Measurements from ENCODE around the gene PRDM7. TPM values are rescaled to one million over a fixed set of nuclear protein-coding genes. Genes with fewer than 3 reads are reported as not detected.

PRDM7 gene
- polyA plus RNA-seq, 2 donors: not detected

DNA sequence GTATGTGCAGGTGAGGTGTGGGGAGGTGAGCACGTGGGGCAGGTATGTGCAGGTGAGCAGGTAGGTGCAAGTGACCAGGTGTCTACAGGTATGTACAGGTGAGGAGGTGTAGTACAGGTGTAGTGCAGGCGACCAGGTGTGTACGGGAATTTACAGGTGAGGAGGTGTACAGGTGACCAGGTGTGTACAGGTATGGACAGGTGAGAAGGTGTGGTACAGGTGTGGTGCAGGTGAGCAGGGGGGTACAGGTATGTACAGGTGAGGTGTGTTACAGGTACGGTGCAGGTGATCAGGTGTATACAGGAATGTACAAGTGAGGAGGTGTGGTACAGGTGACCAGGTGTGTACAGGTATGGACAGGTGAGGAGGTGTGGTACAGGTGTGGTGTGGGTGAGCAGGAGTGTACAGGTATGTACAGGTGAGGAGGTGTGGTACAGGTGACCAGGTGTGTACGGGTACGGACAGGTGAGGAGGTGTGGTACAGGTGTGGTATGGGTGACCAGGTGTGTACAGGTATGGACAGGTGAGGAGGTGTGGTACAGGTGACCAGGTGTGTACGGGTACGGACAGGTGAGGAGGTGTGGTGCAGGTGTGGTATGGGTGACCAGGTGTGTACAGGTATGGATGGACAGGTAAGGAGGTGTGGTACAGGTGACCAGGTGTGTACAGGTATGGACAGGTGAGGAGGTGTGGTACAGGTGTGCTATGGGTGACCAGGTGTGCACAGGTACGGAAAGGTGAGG is 45.0 kb downstream of the PRDM7 start:
- H3K9me3 ChIP-seq (ENCODE audit: control insufficient read depth in 2 of 2, insufficient read depth in 1 of 2, low read depth in 1 of 2, low read length in 1 of 2): peaks cover 0 to 10% of the 10 kb centered on the region in 2 donors
- H3K4me3 ChIP-seq (ENCODE audit: low read depth in 1 of 2, low read length in 2 of 2): no peak overlapping the region
- H3K4me1 ChIP-seq (ENCODE audit: control insufficient read depth in 2 of 2, insufficient read depth in 2 of 2, low read length in 1 of 2): peaks cover 0 to 7% of the 10 kb centered on the region in 2 donors
- H3K27me3 ChIP-seq (ENCODE audit: control insufficient read depth in 1 of 2, insufficient read depth in 2 of 2, low read length in 2 of 2): no peaks in the 10 kb centered on the region
- peak overlapping the region in 1 of 2 donors; percentile 47 for H3K27ac ChIP-seq (ENCODE audit: low read depth in 2 of 2, low read length in 1 of 2)
- H3K36me3 ChIP-seq (ENCODE audit: control insufficient read depth in 2 of 2, insufficient read depth in 2 of 2, low read length in 1 of 2): peaks cover 0 to 38% of the 10 kb centered on the region in 2 donors
- WGBS, 2 donors: 60 to 73% methylated on average over 9 of the region's 9 CpGs

DNA sequence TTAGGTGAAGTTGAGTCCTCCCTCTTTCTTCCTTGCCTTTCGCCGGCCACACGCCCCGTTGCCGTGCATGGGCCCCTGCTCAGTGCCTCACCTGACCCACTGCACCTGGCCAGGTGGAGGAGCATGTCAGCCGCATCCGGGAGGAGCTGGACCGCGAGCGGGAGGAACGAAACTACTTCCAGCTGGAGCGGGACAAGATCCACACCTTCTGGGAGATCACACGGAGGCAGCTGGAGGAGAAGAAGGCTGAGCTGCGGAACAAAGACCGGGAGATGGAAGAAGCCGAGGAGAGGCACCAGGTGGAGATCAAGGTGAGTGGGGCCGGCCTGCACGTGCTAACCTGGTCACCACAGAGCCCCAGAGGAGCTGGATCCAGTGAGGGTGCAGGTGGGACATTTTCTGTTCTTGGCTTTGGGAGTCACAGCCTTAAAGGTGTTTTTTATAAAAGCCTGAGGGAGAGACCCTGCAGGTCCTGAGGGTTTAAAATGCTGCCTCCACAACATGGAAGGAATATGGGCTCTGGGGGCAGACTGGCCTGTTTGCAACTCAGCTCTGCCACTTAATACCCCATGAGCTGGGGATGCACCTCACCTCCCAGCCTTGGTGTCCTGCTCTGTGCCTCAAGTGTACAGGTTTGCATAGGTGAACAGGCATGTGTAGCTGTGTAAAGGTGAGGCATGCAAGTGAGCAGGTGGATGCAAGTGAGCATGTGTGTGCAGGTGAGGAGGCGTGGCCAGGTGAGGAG is 45.8 kb downstream of the PRDM7 start:
- no peaks in the 10 kb centered on the region for H3K27me3 ChIP-seq (ENCODE audit: control insufficient read depth in 1 of 2, insufficient read depth in 2 of 2, low read length in 2 of 2)
- H3K4me3 ChIP-seq (ENCODE audit: low read depth in 1 of 2, low read length in 2 of 2): no peak overlapping the region
- 90 to 94% methylated on average over 19 of the region's 19 CpGs for WGBS, 2 donors
- peaks cover 0 to 10% of the 10 kb centered on the region in 2 donors for H3K9me3 ChIP-seq (ENCODE audit: control insufficient read depth in 2 of 2, insufficient read depth in 1 of 2, low read depth in 1 of 2, low read length in 1 of 2)
- H3K36me3 ChIP-seq (ENCODE audit: control insufficient read depth in 2 of 2, insufficient read depth in 2 of 2, low read length in 1 of 2): peaks cover 0 to 30% of the 10 kb centered on the region in 2 donors
- H3K4me1 ChIP-seq (ENCODE audit: control insufficient read depth in 2 of 2, insufficient read depth in 2 of 2, low read length in 1 of 2): peaks cover 0 to 7% of the 10 kb centered on the region in 2 donors
- H3K27ac ChIP-seq (ENCODE audit: low read depth in 2 of 2, low read length in 1 of 2): no peak overlapping the region

DNA sequence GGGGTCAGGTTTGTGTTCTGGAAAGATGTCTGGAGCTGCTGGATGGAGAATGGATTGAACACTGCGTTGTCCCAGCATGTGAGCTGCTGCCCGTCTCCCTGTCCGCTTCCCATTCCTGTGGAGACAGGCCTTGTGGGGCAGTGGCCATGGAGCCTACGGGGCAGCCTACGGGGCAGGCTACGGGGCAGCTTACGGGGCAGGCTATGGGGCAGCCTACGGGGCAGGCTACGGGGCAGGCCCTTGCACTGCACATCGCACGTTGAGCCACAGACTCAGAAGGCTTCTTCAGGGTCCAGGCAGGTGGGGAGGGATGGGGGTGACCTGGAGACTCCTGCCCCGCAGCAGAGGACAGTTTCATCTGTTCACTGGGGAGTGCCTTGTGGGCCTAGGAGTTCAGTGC is 48.1 kb downstream of the PRDM7 start:
- peaks cover 0 to 10% of the 10 kb centered on the region in 2 donors for H3K9me3 ChIP-seq (ENCODE audit: control insufficient read depth in 2 of 2, insufficient read depth in 1 of 2, low read depth in 1 of 2, low read length in 1 of 2)
- no peak overlapping the region for H3K4me3 ChIP-seq (ENCODE audit: low read depth in 1 of 2, low read length in 2 of 2)
- peaks cover 0 to 7% of the 10 kb centered on the region in 2 donors for H3K4me1 ChIP-seq (ENCODE audit: control insufficient read depth in 2 of 2, insufficient read depth in 2 of 2, low read length in 1 of 2)
- H3K27me3 ChIP-seq (ENCODE audit: control insufficient read depth in 1 of 2, insufficient read depth in 2 of 2, low read length in 2 of 2): no peaks in the 10 kb centered on the region
- H3K27ac ChIP-seq (ENCODE audit: low read depth in 2 of 2, low read length in 1 of 2): no peak overlapping the region
- WGBS, 2 donors: 92 to 95% methylated on average over 12 of the region's 12 CpGs
- H3K36me3 ChIP-seq (ENCODE audit: control insufficient read depth in 2 of 2, insufficient read depth in 2 of 2, low read length in 1 of 2): peaks cover 0 to 19% of the 10 kb centered on the region in 2 donors

DNA sequence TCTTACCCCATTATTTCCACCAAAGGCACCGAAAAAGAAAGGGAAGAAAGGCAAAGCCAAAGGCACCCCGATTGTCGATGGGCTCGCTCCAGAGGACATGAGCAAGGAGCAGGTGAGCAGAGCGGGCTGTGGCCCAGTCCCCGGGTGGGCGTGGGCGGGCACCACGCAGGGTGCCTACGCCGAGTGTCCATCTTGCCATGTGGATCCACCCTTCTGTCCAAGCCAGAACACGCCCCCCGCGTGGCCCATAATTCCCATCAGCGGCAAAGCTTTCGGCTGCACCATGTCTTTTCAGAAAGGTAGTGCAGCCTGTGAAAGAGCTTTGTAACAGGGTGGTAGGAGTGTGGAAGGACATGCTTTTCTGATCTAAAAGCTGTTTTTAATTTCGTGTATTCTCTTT is 49.5 kb downstream of the PRDM7 start:
- Histone ChIP-seq H3K27me3 (ENCODE audit: control insufficient read depth in 1 of 2, insufficient read depth in 2 of 2, low read length in 2 of 2) (no peaks in the 10 kb centered on the region), H3K27ac (ENCODE audit: low read depth in 2 of 2, low read length in 1 of 2) (no peak overlapping the region), H3K9me3 (ENCODE audit: control insufficient read depth in 2 of 2, insufficient read depth in 1 of 2, low read depth in 1 of 2, low read length in 1 of 2) (peaks cover 0 to 10% of the 10 kb centered on the region in 2 donors), H3K36me3 (ENCODE audit: control insufficient read depth in 2 of 2, insufficient read depth in 2 of 2, low read length in 1 of 2) (peaks cover 0 to 17% of the 10 kb centered on the region in 2 donors), H3K4me3 (ENCODE audit: low read depth in 1 of 2, low read length in 2 of 2) (no peak overlapping the region), H3K4me1 (ENCODE audit: control insufficient read depth in 2 of 2, insufficient read depth in 2 of 2, low read length in 1 of 2) (peaks cover 0 to 7% of the 10 kb centered on the region in 2 donors)
- 90 to 95% methylated on average over 17 of the region's 17 CpGs for WGBS, 2 donors

DNA sequence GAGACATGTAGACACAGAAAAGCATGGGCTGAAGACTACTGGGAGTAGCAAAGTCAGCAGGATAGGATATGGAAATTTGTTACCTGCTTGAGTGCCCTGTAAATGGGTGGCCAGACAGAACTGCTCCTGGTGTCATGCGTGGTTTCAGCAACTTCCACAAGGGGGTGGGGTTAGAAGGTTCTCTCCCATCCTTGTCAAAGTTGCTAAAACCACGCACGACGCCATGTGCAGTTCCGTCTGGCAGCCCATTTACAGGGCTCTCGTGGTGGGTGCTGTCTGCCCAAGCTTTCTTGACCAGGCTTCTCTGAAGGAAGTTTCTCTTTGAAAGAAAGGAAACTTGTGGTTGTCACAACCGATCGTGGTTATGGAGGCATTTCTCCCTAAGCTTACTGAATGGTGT is 51.0 kb downstream of the PRDM7 start:
- Histone ChIP-seq H3K4me3 (ENCODE audit: low read depth in 1 of 2, low read length in 2 of 2) (no peak overlapping the region), H3K36me3 (ENCODE audit: control insufficient read depth in 2 of 2, insufficient read depth in 2 of 2, low read length in 1 of 2) (peaks cover 0 to 7% of the 10 kb centered on the region in 2 donors), H3K27ac (ENCODE audit: low read depth in 2 of 2, low read length in 1 of 2) (no peak overlapping the region), H3K9me3 (ENCODE audit: control insufficient read depth in 2 of 2, insufficient read depth in 1 of 2, low read depth in 1 of 2, low read length in 1 of 2) (no peaks in the 10 kb centered on the region), H3K4me1 (ENCODE audit: control insufficient read depth in 2 of 2, insufficient read depth in 2 of 2, low read length in 1 of 2) (no peaks in the 10 kb centered on the region), H3K27me3 (ENCODE audit: control insufficient read depth in 1 of 2, insufficient read depth in 2 of 2, low read length in 2 of 2) (no peaks in the 10 kb centered on the region)
- WGBS, 2 donors: 70 to 75% methylated on average over 8 of the region's 8 CpGs

DNA sequence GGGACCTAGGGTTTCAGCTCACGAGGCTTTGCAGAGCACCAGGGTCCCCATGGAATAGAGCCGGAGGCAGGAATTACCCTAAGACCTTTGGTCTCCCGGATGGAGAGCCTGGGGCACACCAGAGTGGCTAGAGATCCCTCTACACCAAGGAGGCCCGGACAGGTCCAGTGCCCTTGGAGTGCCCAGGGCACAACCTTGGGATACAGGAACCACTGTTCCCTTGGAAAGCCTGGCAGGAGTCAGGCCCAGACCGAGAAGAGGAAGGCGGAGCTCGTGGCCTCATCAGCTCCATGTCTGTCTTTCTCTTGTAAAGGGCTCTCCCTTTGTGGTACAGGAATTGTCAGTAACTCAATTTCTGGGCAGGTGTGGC is 54.1 kb downstream of the PRDM7 start:
- H3K27ac ChIP-seq (ENCODE audit: low read depth in 2 of 2, low read length in 1 of 2): peak overlapping the region in 1 of 2 donors; percentile 50
- peaks cover 0 to 3% of the 10 kb centered on the region in 2 donors for H3K36me3 ChIP-seq (ENCODE audit: control insufficient read depth in 2 of 2, insufficient read depth in 2 of 2, low read length in 1 of 2)
- H3K27me3 ChIP-seq (ENCODE audit: control insufficient read depth in 1 of 2, insufficient read depth in 2 of 2, low read length in 2 of 2): no peaks in the 10 kb centered on the region
- H3K9me3 ChIP-seq (ENCODE audit: control insufficient read depth in 2 of 2, insufficient read depth in 1 of 2, low read depth in 1 of 2, low read length in 1 of 2): no peaks in the 10 kb centered on the region
- WGBS, 2 donors: 32 to 33% methylated on average over 7 of the region's 7 CpGs
- H3K4me1 ChIP-seq (ENCODE audit: control insufficient read depth in 2 of 2, insufficient read depth in 2 of 2, low read length in 1 of 2): peaks cover 0 to 3% of the 10 kb centered on the region in 2 donors
- H3K4me3 ChIP-seq (ENCODE audit: low read depth in 1 of 2, low read length in 2 of 2): peak overlapping the region; percentile 65 to 80

DNA sequence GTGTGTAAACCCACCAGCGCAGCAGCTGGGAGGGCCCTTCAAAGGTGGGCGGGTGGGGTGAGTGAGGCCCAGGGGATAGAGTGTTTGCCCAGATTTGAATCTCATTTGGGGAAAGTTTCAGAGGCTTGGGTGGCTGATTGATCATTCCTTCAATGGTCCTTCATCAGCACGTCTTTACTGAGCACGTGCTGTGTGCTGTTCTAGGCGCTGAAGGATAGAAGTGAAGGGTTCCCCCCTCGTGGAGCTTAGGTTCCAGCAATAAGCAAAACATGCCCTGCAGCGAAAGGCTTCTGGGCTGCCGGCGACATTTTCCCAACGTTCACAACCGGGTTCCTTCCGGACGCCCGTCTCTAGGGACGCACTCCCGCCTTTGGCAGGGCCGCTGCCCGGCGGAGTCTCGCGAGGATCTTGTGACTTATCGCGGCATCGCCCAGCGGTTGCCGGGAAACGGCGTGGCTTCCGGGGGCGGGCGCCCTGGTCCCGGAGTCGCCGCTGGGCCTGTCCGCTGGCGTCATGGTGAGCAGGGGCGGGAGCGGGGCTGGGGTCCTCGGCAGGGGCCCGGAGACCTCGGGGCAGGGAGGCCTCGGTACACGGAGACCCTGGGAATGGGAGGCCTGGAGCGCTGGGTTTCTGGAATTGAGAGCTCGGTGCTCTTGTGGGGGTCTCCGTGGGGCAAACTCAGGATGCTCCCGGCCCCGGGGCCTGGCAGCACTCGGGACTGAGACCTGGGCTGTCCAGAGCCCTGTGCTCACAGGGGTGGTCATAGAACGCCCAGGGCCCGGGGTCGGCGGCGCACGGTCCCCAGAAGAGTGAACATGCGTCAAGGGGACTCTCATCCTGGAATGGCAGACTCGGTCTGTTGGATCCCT is 54.7 kb downstream of the PRDM7 start:
- no peaks in the 10 kb centered on the region for H3K27me3 ChIP-seq (ENCODE audit: control insufficient read depth in 1 of 2, insufficient read depth in 2 of 2, low read length in 2 of 2)
- H3K36me3 ChIP-seq (ENCODE audit: control insufficient read depth in 2 of 2, insufficient read depth in 2 of 2, low read length in 1 of 2): no peaks in the 10 kb centered on the region
- peak overlapping the region; percentile 65 to 80 for H3K4me3 ChIP-seq (ENCODE audit: low read depth in 1 of 2, low read length in 2 of 2)
- H3K9me3 ChIP-seq (ENCODE audit: control insufficient read depth in 2 of 2, insufficient read depth in 1 of 2, low read depth in 1 of 2, low read length in 1 of 2): no peaks in the 10 kb centered on the region
- peak overlapping the region; percentile 26 to 50 for H3K27ac ChIP-seq (ENCODE audit: low read depth in 2 of 2, low read length in 1 of 2)
- peaks cover 0 to 3% of the 10 kb centered on the region in 2 donors for H3K4me1 ChIP-seq (ENCODE audit: control insufficient read depth in 2 of 2, insufficient read depth in 2 of 2, low read length in 1 of 2)
- 5% methylated on average over 57 of the region's 57 CpGs for WGBS, 2 donors

DNA sequence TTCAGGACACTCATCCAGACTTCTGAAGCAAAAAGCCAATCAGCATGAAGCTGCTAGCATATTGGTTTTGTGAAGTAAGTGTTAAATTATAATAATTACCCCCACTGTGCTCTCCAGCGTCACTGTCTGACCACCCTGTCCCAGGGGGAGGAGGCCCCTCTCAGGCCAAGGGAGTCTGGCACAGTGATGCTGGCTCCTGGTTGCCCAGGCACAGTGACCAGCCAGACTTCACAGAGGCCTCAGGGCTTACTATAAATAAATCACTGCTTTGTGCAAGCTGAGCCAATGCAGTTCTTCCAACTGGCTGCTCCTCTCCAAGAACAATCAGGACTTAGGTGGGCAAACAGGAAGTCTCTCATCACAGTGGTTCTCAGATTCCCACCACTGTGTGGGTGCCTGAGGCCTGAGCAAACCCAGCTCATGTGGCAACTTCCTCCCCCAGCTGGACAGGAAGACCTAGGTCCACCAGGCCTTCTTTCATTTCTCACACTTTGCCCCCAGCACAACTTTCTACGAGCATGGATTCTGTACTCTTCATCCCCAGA is 56.2 kb downstream of the PRDM7 start:
- 88 to 90% methylated on average over 2 of the region's 2 CpGs for WGBS, 2 donors
- H3K36me3 ChIP-seq (ENCODE audit: control insufficient read depth in 2 of 2, insufficient read depth in 2 of 2, low read length in 1 of 2): no peaks in the 10 kb centered on the region
- peaks cover 0 to 3% of the 10 kb centered on the region in 2 donors for H3K4me1 ChIP-seq (ENCODE audit: control insufficient read depth in 2 of 2, insufficient read depth in 2 of 2, low read length in 1 of 2)
- H3K9me3 ChIP-seq (ENCODE audit: control insufficient read depth in 2 of 2, insufficient read depth in 1 of 2, low read depth in 1 of 2, low read length in 1 of 2): no peaks in the 10 kb centered on the region
- H3K4me3 ChIP-seq (ENCODE audit: low read depth in 1 of 2, low read length in 2 of 2): no peak overlapping the region
- no peaks in the 10 kb centered on the region for H3K27me3 ChIP-seq (ENCODE audit: control insufficient read depth in 1 of 2, insufficient read depth in 2 of 2, low read length in 2 of 2)
- no peak overlapping the region for H3K27ac ChIP-seq (ENCODE audit: low read depth in 2 of 2, low read length in 1 of 2)

DNA sequence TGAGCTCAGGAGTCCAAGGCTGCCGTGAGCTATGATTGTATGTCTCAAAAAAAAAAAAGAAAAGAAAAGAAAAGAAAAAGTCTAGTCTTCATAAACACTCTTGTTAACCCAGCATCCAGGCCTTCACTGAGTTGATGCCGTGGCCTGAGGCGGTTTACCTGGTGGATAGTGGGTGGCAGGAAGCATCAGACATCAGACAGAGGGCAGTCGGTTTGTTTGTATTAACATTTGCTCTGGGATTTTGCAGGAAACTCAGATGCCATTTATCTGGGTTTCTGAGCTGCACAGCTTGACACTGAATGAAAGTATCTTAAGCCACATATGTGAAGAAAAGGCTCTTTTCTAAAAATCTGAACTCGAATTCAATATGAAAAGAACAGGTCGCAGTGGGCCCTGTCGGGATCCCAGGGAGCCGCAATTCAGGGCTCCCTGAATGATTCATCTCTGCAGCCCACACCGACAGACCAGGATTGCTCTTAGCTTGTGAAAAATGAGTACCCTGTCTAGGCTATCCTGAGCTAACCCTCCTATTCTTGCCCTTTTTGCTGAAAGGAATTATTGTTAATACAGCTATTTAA is 56.8 kb downstream of the PRDM7 start:
- peak overlapping the region in 1 of 2 donors; percentile 74 for H3K4me3 ChIP-seq (ENCODE audit: low read depth in 1 of 2, low read length in 2 of 2)
- 76 to 80% methylated on average over 9 of the region's 9 CpGs for WGBS, 2 donors
- no peak overlapping the region for H3K27ac ChIP-seq (ENCODE audit: low read depth in 2 of 2, low read length in 1 of 2)

More for the DNA sequence above, 56.8 kb downstream of the PRDM7 start:
- H3K4me1 ChIP-seq (ENCODE audit: control insufficient read depth in 2 of 2, insufficient read depth in 2 of 2, low read length in 1 of 2): peaks cover 0 to 3% of the 10 kb centered on the region in 2 donors
- no peaks in the 10 kb centered on the region for H3K36me3 ChIP-seq (ENCODE audit: control insufficient read depth in 2 of 2, insufficient read depth in 2 of 2, low read length in 1 of 2)
- no peaks in the 10 kb centered on the region for H3K9me3 ChIP-seq (ENCODE audit: control insufficient read depth in 2 of 2, insufficient read depth in 1 of 2, low read depth in 1 of 2, low read length in 1 of 2)
- H3K27me3 ChIP-seq (ENCODE audit: control insufficient read depth in 1 of 2, insufficient read depth in 2 of 2, low read length in 2 of 2): no peaks in the 10 kb centered on the region

Data from esophagus (tissue), 2 donors.